HEK293 (cell line): ENCODE results near the gene KIF19.

Experiments
- CTCF ChIA-PET: fragments of 350-600 bp; formaldehyde crosslinking; extraction: SDS; loops from one replicate; lab custom pipeline; 2021; ENCODE audit warnings: antibody characterized with exemption; lab: Yijun Ruan, JAX
- POLR2A ChIA-PET: fragments of 300-600 bp; formaldehyde crosslinking; extraction: SDS; loops from one replicate; lab custom pipeline; 2020; ENCODE audit warnings: antibody characterized with exemption, inconsistent platforms; lab: Yijun Ruan, JAX
- H3K27ac ChIP-seq: fragments of 200-500 bp; sonication (Bioruptor generic); 2 replicates; pipeline ENCODE4 v1.5.1; 2014; ENCODE audit warnings: low read depth, low read length, control low read depth, inconsistent platforms; ENCODE audit errors: extremely low read depth
- H3K36me3 ChIP-seq, 2 experiments: fragments of 200-500 bp in 1 of 2; sonication (Bioruptor generic) in 1 of 2; 1 replicate in 1 of 2; 2 replicates in 1 of 2; pipeline ENCODE4 v1.5.1; 2014 to 2017; ENCODE audit warnings: inconsistent platforms in 2 of 2, low read length in 2 of 2; ENCODE audit not compliant: control insufficient read depth in 2 of 2, insufficient read depth in 1 of 2
- H3K4me1 ChIP-seq: fragments of 200-500 bp; sonication (Bioruptor generic); 2 replicates; pipeline ENCODE4 v1.5.1; 2014; ENCODE audit warnings: mild to moderate bottlenecking, low read length, inconsistent platforms; ENCODE audit not compliant: control insufficient read depth, insufficient read depth
- H3K4me3 ChIP-seq: 2 replicates; pipeline ENCODE4 v1.5.1; 2011; ENCODE audit warnings: low read depth, mild to moderate bottlenecking, control low read depth, low read length, moderate library complexity
- H3K9me3 ChIP-seq: fragments of 200-500 bp; sonication (Bioruptor generic); 2 replicates; pipeline ENCODE4 v1.5.1; 2014; ENCODE audit warnings: low read depth, low read length, inconsistent platforms; ENCODE audit not compliant: control insufficient read depth, insufficient read depth
- ELK4 ChIP-seq: IDR thresholded peaks from 2 replicates; pipeline ENCODE4 v1.6.1; 2011; ENCODE audit warnings: mild to moderate bottlenecking, low read depth, low read length, borderline replicate concordance
- GLIS1 ChIP-seq: fragments of 450-650 bp; formaldehyde crosslinking; IDR thresholded peaks from 2 replicates; pipeline ENCODE4 v1.5.1; 2016; ENCODE audit warnings: missing biosample characterization, missing genetic modification characterization
- HIC1 ChIP-seq: fragments of 450-650 bp; formaldehyde crosslinking; IDR thresholded peaks from 2 replicates; pipeline ENCODE4 v1.5.1; 2016; ENCODE audit warnings: missing biosample characterization, missing genetic modification characterization
- OSR2 ChIP-seq: fragments of 450-650 bp; formaldehyde crosslinking; IDR thresholded peaks from 2 replicates; pipeline ENCODE4 v1.5.1; 2016; ENCODE audit warnings: missing biosample characterization, missing genetic modification characterization
- RBAK ChIP-seq: fragments of 450-650 bp; formaldehyde crosslinking; IDR thresholded peaks from 2 replicates; pipeline ENCODE4 v1.5.1; 2016; ENCODE audit warnings: missing biosample characterization, missing genetic modification characterization
- REPIN1 ChIP-seq: fragments of 450-650 bp; formaldehyde crosslinking; IDR thresholded peaks from 2 replicates; pipeline ENCODE4 v1.5.1; 2017; ENCODE audit warnings: missing biosample characterization, missing genetic modification characterization, low read depth
- REST ChIP-seq: fragments of 450-650 bp; formaldehyde crosslinking; IDR thresholded peaks from 2 replicates; pipeline ENCODE4 v1.5.1; 2016; ENCODE audit warnings: missing biosample characterization, missing genetic modification characterization
- SETDB1 ChIP-seq: IDR thresholded peaks from one replicate; pipeline ENCODE4 v1.6.1; 2017; ENCODE audit warnings: mild to moderate bottlenecking, low read length, moderate library complexity, mixed read lengths; ENCODE audit not compliant: insufficient read length
- ZNF146 ChIP-seq: fragments of 450-650 bp; formaldehyde crosslinking; IDR thresholded peaks from 2 replicates; pipeline ENCODE4 v1.5.1; 2016; ENCODE audit warnings: missing biosample characterization, missing genetic modification characterization
- ZNF184 ChIP-seq: fragments of 450-650 bp; IDR thresholded peaks from 2 replicates; pipeline ENCODE4 v1.5.1; 2018; ENCODE audit warnings: missing biosample characterization, mild to moderate bottlenecking, missing genetic modification characterization
- ZNF280C ChIP-seq: fragments of 450-650 bp; formaldehyde crosslinking; IDR thresholded peaks from 2 replicates; pipeline ENCODE4 v1.5.1; 2016; ENCODE audit warnings: missing biosample characterization, missing genetic modification characterization
- ZNF302 ChIP-seq: fragments of 450-650 bp; formaldehyde crosslinking; IDR thresholded peaks from 2 replicates; pipeline ENCODE4 v1.5.1; 2016; ENCODE audit warnings: missing biosample characterization, missing genetic modification characterization, low read depth
- ZNF416 ChIP-seq: fragments of 450-650 bp; formaldehyde crosslinking; IDR thresholded peaks from 2 replicates; pipeline ENCODE4 v1.5.1; 2016; ENCODE audit warnings: missing biosample characterization, missing genetic modification characterization
- ZNF449 ChIP-seq: fragments of 450-650 bp; formaldehyde crosslinking; IDR thresholded peaks from 2 replicates; pipeline ENCODE4 v1.5.1; 2017; ENCODE audit warnings: missing biosample characterization, mild to moderate bottlenecking, missing genetic modification characterization, moderate library complexity
- ZNF626 ChIP-seq: fragments of 450-650 bp; sonication (Bioruptor Pico); formaldehyde crosslinking; IDR thresholded peaks from 2 replicates; pipeline ENCODE4 v1.5.1; 2018; ENCODE audit warnings: missing biosample characterization, missing genetic modification characterization, inconsistent platforms
- ZNF645 ChIP-seq: fragments of 450-650 bp; formaldehyde crosslinking; IDR thresholded peaks from 2 replicates; pipeline ENCODE4; 2016; ENCODE audit warnings: missing biosample characterization, missing genetic modification characterization
- ZNF677 ChIP-seq: fragments of 450-650 bp; IDR thresholded peaks from 2 replicates; pipeline ENCODE4 v1.5.0; 2018; ENCODE audit warnings: missing biosample characterization, mild to moderate bottlenecking, missing genetic modification characterization, moderate library complexity
- ZNF747 ChIP-seq: fragments of 450-650 bp; formaldehyde crosslinking; IDR thresholded peaks from 2 replicates; pipeline ENCODE4 v1.5.1; 2016; ENCODE audit warnings: missing biosample characterization, missing genetic modification characterization
- ZNF776 ChIP-seq: fragments of 450-650 bp; formaldehyde crosslinking; IDR thresholded peaks from 2 replicates; pipeline ENCODE4 v1.5.0; 2017; ENCODE audit warnings: missing biosample characterization, missing genetic modification characterization, borderline replicate concordance

The KIF19 gene

GRCh38 chr17:74354561-74354960 is 28.5 kb downstream of the KIF19 start:
- H3K9me3 ChIP-seq = no peaks in the 10 kb centered on the region
- H3K4me3 ChIP-seq = no peak overlapping the region
- CTCF ChIA-PET = interaction anchor here (0.8 to 1.1 kb wide), 2 partner anchors 17 to 50 kb away, joined by 3 to 5 read pairs; no protein-coding TSS in a partner anchor
- TF ChIP-seq ZNF449 (tag by site-specific recombination) (no peak), ZNF416 (tag by site-specific recombination) (no peak), SETDB1 (no peak), REST (no peak), ZNF184 (tag by site-specific recombination) (no peak), HIC1 (no peak), ZNF280C (tag by site-specific recombination) (no peak)
- TF ChIP-seq, all 188 proteins: peak for 0
- POLR2A ChIA-PET = interaction anchor here (0.6 kb wide), 1 partner anchor 26 kb away, joined by 3 read pairs; no protein-coding TSS in a partner anchor
- H3K36me3 ChIP-seq = no peaks in the 10 kb centered on the region
- H3K27ac ChIP-seq = no peak overlapping the region
- no peaks in the 10 kb centered on the region for H3K4me1 ChIP-seq

- Histone ChIP-seq H3K4me1 (no peaks in the 10 kb centered on the region), H3K9me3 (no peaks in the 10 kb centered on the region), H3K27ac (no peak overlapping the region), H3K36me3 (no peaks in the 10 kb centered on the region), H3K4me3 (no peak overlapping the region)
- CTCF ChIA-PET = interaction anchor here (0.8 to 3.4 kb wide), 4 partner anchors 9 to 51 kb away, joined by 3 to 21 read pairs (median 4); partner anchors contain the start of gene GPR142
- POLR2A ChIA-PET = interaction anchor here (0.6 kb wide), 1 partner anchor 26 kb away, joined by 3 read pairs; no protein-coding TSS in a partner anchor
- TF ChIP-seq ZNF146 (no peak), ZNF776 (tag by site-specific recombination) (no peak), ZNF677 (tag by site-specific recombination) (no peak), ZNF747 (tag by site-specific recombination) (no peak), ZNF645 (no peak), ZNF280C (tag by site-specific recombination) (no peak), RBAK (no peak), OSR2 (no peak), ELK4 (no peak), ZNF302 (tag by site-specific recombination) (no peak), REPIN1 (no peak), GLIS1 (tag by site-specific recombination) (no peak), ZNF626 (tag by site-specific recombination) (no peak)
Measured at GRCh38 chr17:74355065-74355464, 29.0 kb downstream of the KIF19 start.
